Lower leg skin (tissue), 3 donors: ENCODE data around the gene SPDYE1.

Experiments used
- POLR2A ChIP-seq, 2 donors: fragments of 450-650 bp; IDR thresholded peaks; one replicate each; pipeline ENCODE4 v1.6.1; 2016 to 2017; ENCODE audit warnings: antibody characterized with exemption in 2 of 2, mild to moderate bottlenecking in 1 of 2, moderate library complexity in 1 of 2
- TF ChIP-seq, protein P1 (sequence below), 3 donors: fragments of 450-650 bp; IDR thresholded peaks; one replicate each; pipeline ENCODE4 v1.5.1; 2016; ENCODE audit warnings: antibody characterized with exemption in 3 of 3, mild to moderate bottlenecking in 3 of 3, moderate library complexity in 2 of 3

DNA sequence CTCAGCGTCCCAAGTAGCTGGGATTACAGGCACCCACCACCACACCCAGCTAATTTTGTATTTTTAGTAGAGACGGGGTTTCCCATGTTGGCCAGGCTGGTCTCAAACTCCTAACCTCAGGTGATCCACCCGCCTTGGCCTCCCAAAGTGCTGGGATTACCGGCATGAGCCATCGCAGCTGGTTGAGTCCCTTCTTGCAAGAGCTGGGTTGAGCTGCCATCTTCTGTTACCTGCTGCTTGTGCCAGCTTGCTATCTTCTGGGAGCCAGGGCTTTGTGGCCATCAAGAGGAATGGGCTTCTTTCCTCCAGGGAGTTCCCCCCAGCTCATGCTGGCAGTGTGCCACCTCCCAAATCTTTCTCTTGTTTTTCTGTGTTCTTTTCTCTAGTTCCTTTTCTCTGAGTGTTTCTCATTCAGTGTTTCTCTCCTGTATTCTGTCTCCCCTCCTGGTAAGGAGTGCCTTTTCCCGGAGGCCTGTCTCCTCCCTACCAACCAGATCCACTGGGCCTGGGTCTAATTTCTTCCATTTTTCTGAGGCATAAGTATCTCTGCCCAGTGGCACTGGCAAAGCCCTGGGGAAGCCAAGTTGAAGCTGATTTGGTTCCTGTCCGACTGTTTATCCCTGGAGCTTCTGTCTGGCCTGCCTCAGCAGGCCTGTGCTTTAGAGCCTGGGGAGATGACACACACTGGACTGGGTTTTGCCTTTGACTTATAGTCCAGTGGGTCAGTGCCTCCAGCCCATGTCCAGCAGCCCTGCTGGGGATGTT is 50.5 kb downstream of the SPDYE1 start:
- TF ChIP-seq, protein P1, sequence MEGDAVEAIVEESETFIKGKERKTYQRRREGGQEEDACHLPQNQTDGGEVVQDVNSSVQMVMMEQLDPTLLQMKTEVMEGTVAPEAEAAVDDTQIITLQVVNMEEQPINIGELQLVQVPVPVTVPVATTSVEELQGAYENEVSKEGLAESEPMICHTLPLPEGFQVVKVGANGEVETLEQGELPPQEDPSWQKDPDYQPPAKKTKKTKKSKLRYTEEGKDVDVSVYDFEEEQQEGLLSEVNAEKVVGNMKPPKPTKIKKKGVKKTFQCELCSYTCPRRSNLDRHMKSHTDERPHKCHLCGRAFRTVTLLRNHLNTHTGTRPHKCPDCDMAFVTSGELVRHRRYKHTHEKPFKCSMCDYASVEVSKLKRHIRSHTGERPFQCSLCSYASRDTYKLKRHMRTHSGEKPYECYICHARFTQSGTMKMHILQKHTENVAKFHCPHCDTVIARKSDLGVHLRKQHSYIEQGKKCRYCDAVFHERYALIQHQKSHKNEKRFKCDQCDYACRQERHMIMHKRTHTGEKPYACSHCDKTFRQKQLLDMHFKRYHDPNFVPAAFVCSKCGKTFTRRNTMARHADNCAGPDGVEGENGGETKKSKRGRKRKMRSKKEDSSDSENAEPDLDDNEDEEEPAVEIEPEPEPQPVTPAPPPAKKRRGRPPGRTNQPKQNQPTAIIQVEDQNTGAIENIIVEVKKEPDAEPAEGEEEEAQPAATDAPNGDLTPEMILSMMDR (IDR thresholded peaks at IDR 0.05) = no peak
- no peak for TF ChIP-seq POLR2A (IDR thresholded peaks at IDR 0.05)
